ENCODE data around the gene GBF1. TPM values are rescaled to one million over a fixed set of nuclear protein-coding genes. Genes with fewer than 3 reads are reported as not detected.

The GBF1 gene
- total and polyA plus RNA-seq, 2 donors (not counting 1 experiment from before 2014, with no cell fraction given): 20.8 to 39.3 TPM

DNA sequence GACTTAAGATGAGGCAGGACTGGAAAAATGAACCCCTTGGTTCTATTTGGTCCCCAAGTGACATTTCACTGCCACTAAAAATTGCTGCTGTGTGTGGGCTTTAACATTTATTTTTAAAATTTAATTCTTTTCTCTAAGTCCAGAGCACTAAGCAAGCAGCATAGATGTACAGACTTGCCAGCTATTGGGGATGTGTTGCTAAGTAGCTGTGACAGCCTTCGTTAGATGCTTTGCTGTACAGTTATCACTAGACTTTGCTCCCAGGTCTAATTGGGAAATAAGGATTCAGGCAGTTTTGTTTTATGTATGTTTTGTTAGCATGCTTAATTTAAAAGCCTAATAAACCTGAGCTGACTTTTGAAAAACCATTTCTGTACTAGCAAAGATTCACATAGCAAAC is 51.8 kb downstream of the GBF1 start:
- Histone ChIP-seq H3K79me2 (ENCODE audit: control insufficient read depth, insufficient read depth, low read length) (peaks cover 52% of the 10 kb centered on the region), H3K9ac (ENCODE audit: low read length) (no peak overlapping the region), H3K27me3 (replicated peaks in 1 of 4; ENCODE audit: control extremely low read depth in 1 of 4, control insufficient read depth in 3 of 4, insufficient read depth in 4 of 4, low read length in 3 of 4) (no peaks in the 10 kb centered on the region), H3K36me3 (replicated peaks in 1 of 2; ENCODE audit: control extremely low read depth in 1 of 2, control insufficient read depth in 1 of 2, extremely low read depth in 1 of 2, insufficient read depth in 2 of 2, low read length in 1 of 2) (peaks cover 2 to 4% of the 10 kb centered on the region in 2 experiments), H3K9me3 (ENCODE audit: control extremely low read depth in 1 of 3, control insufficient read depth in 2 of 3, insufficient read depth in 1 of 3, low read length in 2 of 3) (no peaks in the 10 kb centered on the region), H3K27ac (ENCODE audit: low read length in 2 of 2) (no peak overlapping the region), H2AFZ (ENCODE audit: insufficient read depth, low read depth, low read length, poor library complexity, severe bottlenecking) (no peak overlapping the region), H4K20me1 (ENCODE audit: control insufficient read depth, insufficient read depth, low read length, poor library complexity, severe bottlenecking) (peaks cover 12% of the 10 kb centered on the region), H3K4me2 (replicated peaks; ENCODE audit: low read depth, low read length, poor library complexity, severe bottlenecking) (no peak overlapping the region), H3K4me1 (ENCODE audit: control insufficient read depth in 2 of 2, insufficient read depth in 2 of 2, low read length in 2 of 2) (no peaks in the 10 kb centered on the region), H3K4me3 (ENCODE audit: control extremely low read depth in 1 of 5, extremely low read depth in 1 of 5, insufficient read depth in 1 of 5, low read depth in 2 of 5, low read length in 4 of 5) (no peak overlapping the region)
- intact Hi-C loops (cut with micrococcal nuclease): no loop called here
- TF ChIP-seq EZH2 (IDR thresholded peaks at IDR 0.05; ENCODE audit: borderline replicate concordance, insufficient read depth, low read depth, low read length, poor library complexity, severe bottlenecking): no peak
- TF ChIP-seq, protein P1, sequence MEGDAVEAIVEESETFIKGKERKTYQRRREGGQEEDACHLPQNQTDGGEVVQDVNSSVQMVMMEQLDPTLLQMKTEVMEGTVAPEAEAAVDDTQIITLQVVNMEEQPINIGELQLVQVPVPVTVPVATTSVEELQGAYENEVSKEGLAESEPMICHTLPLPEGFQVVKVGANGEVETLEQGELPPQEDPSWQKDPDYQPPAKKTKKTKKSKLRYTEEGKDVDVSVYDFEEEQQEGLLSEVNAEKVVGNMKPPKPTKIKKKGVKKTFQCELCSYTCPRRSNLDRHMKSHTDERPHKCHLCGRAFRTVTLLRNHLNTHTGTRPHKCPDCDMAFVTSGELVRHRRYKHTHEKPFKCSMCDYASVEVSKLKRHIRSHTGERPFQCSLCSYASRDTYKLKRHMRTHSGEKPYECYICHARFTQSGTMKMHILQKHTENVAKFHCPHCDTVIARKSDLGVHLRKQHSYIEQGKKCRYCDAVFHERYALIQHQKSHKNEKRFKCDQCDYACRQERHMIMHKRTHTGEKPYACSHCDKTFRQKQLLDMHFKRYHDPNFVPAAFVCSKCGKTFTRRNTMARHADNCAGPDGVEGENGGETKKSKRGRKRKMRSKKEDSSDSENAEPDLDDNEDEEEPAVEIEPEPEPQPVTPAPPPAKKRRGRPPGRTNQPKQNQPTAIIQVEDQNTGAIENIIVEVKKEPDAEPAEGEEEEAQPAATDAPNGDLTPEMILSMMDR (IDR thresholded peaks at IDR 0.05): no peak
- H3K4me1 Mint-ChIP-seq: peaks cover 5% of the 10 kb centered on the region
- DNase-seq (no peak), ATAC-seq (ENCODE audit: low read depth) (no peak)
- H3K27me3 Mint-ChIP-seq: no peaks in the 10 kb centered on the region
- no peak overlapping the region for H3K27ac Mint-ChIP-seq
- CTCF ChIA-PET: no interaction called here
- no peak overlapping the region for H3K4me3 Mint-ChIP-seq
- POLR2A ChIA-PET: no interaction called here
- no peaks in the 10 kb centered on the region for H3K9me3 Mint-ChIP-seq (ENCODE audit: insufficient read depth)
- no CpG with 5 or more reads among the region's 1 CpG for WGBS (ENCODE audit: insufficient coverage)

DNA sequence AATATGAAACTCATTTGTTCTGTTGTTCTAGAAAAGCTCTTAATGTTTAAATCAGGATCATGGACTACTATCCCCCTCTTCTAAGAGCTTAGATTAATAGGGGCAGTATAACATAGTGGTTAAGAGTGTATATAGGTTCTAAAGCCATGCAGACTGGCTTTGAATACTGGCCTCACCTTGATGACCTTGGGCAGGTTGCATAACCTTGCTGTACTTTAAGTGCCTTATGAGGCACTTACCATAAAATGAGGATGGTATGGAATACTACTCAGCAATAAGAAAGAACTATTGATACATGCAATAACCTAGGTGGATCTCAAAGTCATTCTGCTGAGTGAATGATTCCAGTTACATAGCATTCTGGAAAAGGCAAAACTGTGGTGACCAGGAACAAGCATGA is 53.6 kb downstream of the GBF1 start:
- ChIA-PET POLR2A (no interaction called here), CTCF (no interaction called here)
- no peaks in the 10 kb centered on the region for H3K27me3 Mint-ChIP-seq
- peaks cover 8% of the 10 kb centered on the region for H3K4me1 Mint-ChIP-seq
- TF ChIP-seq EZH2 (IDR thresholded peaks at IDR 0.05; ENCODE audit: borderline replicate concordance, insufficient read depth, low read depth, low read length, poor library complexity, severe bottlenecking): no peak
- TF ChIP-seq, protein P1 (IDR thresholded peaks at IDR 0.05): no peak
- no peak overlapping the region for H3K9ac ChIP-seq (ENCODE audit: low read length)
- peaks cover 20% of the 10 kb centered on the region for H4K20me1 ChIP-seq (ENCODE audit: control insufficient read depth, insufficient read depth, low read length, poor library complexity, severe bottlenecking)
- DNase-seq (no peak), ATAC-seq (ENCODE audit: low read depth) (no peak)
- no peak overlapping the region for H3K4me3 ChIP-seq (ENCODE audit: control extremely low read depth in 1 of 5, extremely low read depth in 1 of 5, insufficient read depth in 1 of 5, low read depth in 2 of 5, low read length in 4 of 5)
- no peak overlapping the region for H3K27ac ChIP-seq (ENCODE audit: low read length in 2 of 2)
- H3K36me3 ChIP-seq (replicated peaks in 1 of 2; ENCODE audit: control extremely low read depth in 1 of 2, control insufficient read depth in 1 of 2, extremely low read depth in 1 of 2, insufficient read depth in 2 of 2, low read length in 1 of 2): peaks cover 2 to 4% of the 10 kb centered on the region in 2 experiments
- intact Hi-C loops (cut with micrococcal nuclease): no loop called here
- H3K4me3 Mint-ChIP-seq: no peak overlapping the region
- H3K4me2 ChIP-seq (replicated peaks; ENCODE audit: low read depth, low read length, poor library complexity, severe bottlenecking): no peak overlapping the region
- no peaks in the 10 kb centered on the region for H3K9me3 ChIP-seq (ENCODE audit: control extremely low read depth in 1 of 3, control insufficient read depth in 2 of 3, insufficient read depth in 1 of 3, low read length in 2 of 3)
- no peak overlapping the region for H3K27ac Mint-ChIP-seq
- H3K79me2 ChIP-seq (ENCODE audit: control insufficient read depth, insufficient read depth, low read length): peaks cover 64% of the 10 kb centered on the region
- no peaks in the 10 kb centered on the region for H3K4me1 ChIP-seq (ENCODE audit: control insufficient read depth in 2 of 2, insufficient read depth in 2 of 2, low read length in 2 of 2)
- no peak overlapping the region for H2AFZ ChIP-seq (ENCODE audit: insufficient read depth, low read depth, low read length, poor library complexity, severe bottlenecking)
- H3K27me3 ChIP-seq (replicated peaks in 1 of 4; ENCODE audit: control extremely low read depth in 1 of 4, control insufficient read depth in 3 of 4, insufficient read depth in 4 of 4, low read length in 3 of 4): no peaks in the 10 kb centered on the region
- H3K9me3 Mint-ChIP-seq (ENCODE audit: insufficient read depth): no peaks in the 10 kb centered on the region
